Breast epithelium (tissue), 4 donors: Measurements from ENCODE around the gene AP1S3. TPM values are rescaled to one million over a fixed set of nuclear protein-coding genes. Genes with fewer than 3 reads are reported as not detected.
A peak's percentile ranks its signal among the peaks of the same experiment; 100 is the strongest.

Source experiments
- DNase-seq, 2 donors: peaks; one replicate each; pipeline ENCODE4 v3.0.0-alpha.2; 2019; ENCODE audit warnings: low spot score in 2 of 2
- H3K27ac ChIP-seq, 2 donors: fragments of 200-600 bp; sonication (generic) in 1 of 2; one replicate each; pipeline ENCODE4 v1.5.1; 2016 to 2019; ENCODE audit warnings: mild to moderate bottlenecking in 1 of 2
- H3K27me3 ChIP-seq, 2 donors: fragments of 200-600 bp; sonication (generic) in 1 of 2; one replicate each; pipeline versions ENCODE4 v1.5.1 to v1.6.0; 2017 to 2019; ENCODE audit warnings: control low read depth in 1 of 2, mild to moderate bottlenecking in 1 of 2
- H3K36me3 ChIP-seq: fragments of 200-600 bp; one replicate; pipeline ENCODE4 v1.5.1; 2019
- H3K4me1 ChIP-seq, 2 donors: fragments of 200-600 bp; sonication (generic); one replicate each; pipeline ENCODE4 v1.5.1; 2016 to 2019; ENCODE audit warnings: control low read depth in 1 of 2
- H3K4me3 ChIP-seq, 3 donors: fragments of 200-600 bp; sonication (generic); 1 replicate in 2 of 3; 2 replicates in 1 of 3; pipeline ENCODE4 v1.5.1; 2016 to 2019; ENCODE audit warnings: mild to moderate bottlenecking in 3 of 3, moderate library complexity in 2 of 3
- H3K9me3 ChIP-seq, 2 donors: fragments of 200-600 bp; sonication (generic) in 1 of 2; one replicate each; pipeline ENCODE4 v1.5.1; 2016 to 2019; ENCODE audit warnings: control low read depth in 1 of 2
- POLR2A ChIP-seq: fragments of 450-650 bp; IDR thresholded peaks from one replicate; pipeline ENCODE4 v1.6.1; 2016; ENCODE audit warnings: antibody characterized with exemption, mild to moderate bottlenecking, moderate library complexity
- POLR2AphosphoS5 ChIP-seq, 3 donors: sonication (generic); formaldehyde crosslinking; IDR thresholded peaks; one replicate each; pipeline ENCODE4 v1.6.1; 2017; ENCODE audit warnings: antibody characterized with exemption in 3 of 3
- intact Hi-C: fragments of 100-400 bp; cut with DNase I; formaldehyde crosslinking; loops from one replicate; pipeline ENCODE4 v1.15.1; 2023; ENCODE audit warnings: low total_unique reads
- total RNA-seq, 3 donors: library from RNA; depleted of rRNA; stranded (reverse); fragments of >200 nt; gene quantifications; one replicate each; pipeline ENCODE4 v1.1.0, GENCODE V29; 2016
- TF ChIP-seq, protein P1 (sequence below), 3 donors: fragments of 450-650 bp; IDR thresholded peaks; one replicate each; pipeline ENCODE4 v1.5.1; 2016 to 2017; ENCODE audit warnings: antibody characterized with exemption in 3 of 3, mild to moderate bottlenecking in 3 of 3, moderate library complexity in 3 of 3

AP1S3 gene
- total RNA-seq, 3 donors from 2014 or later = 2.1 to 9.5 (median 4.7) TPM

DNA sequence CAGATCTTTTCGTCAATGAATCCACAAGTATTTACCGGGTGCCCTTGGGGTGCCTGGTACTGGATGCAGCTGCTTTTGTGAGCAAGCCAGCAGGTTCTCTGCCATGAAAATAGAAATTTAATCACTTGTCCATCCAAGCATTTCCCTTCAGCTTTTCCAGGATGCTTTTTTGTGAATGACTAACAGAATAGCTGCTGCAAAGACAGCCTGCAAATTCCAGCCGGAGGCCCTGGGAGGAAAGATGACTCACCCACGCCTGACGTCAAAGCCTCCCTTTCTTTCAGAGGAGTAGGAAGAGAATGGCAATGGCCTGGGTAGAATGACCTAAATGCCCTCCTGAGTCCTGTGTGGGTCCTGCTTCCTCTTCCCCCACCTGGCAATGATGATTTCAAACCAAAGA lies 111.9 kb downstream of the AP1S3 start:
- Histone ChIP-seq H3K4me3 (no peak overlapping the region), H3K27me3 (no peaks in the 10 kb centered on the region), H3K4me1 (no peaks in the 10 kb centered on the region), H3K36me3 (no peaks in the 10 kb centered on the region), H3K27ac (peak overlapping the region; percentile 48 to 83), H3K9me3 (no peaks in the 10 kb centered on the region)
- DNase-seq = peak; percentile 66 to 71
- intact Hi-C loops = no loop called here
- TF ChIP-seq, protein P1, sequence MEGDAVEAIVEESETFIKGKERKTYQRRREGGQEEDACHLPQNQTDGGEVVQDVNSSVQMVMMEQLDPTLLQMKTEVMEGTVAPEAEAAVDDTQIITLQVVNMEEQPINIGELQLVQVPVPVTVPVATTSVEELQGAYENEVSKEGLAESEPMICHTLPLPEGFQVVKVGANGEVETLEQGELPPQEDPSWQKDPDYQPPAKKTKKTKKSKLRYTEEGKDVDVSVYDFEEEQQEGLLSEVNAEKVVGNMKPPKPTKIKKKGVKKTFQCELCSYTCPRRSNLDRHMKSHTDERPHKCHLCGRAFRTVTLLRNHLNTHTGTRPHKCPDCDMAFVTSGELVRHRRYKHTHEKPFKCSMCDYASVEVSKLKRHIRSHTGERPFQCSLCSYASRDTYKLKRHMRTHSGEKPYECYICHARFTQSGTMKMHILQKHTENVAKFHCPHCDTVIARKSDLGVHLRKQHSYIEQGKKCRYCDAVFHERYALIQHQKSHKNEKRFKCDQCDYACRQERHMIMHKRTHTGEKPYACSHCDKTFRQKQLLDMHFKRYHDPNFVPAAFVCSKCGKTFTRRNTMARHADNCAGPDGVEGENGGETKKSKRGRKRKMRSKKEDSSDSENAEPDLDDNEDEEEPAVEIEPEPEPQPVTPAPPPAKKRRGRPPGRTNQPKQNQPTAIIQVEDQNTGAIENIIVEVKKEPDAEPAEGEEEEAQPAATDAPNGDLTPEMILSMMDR (IDR thresholded peaks at IDR 0.05) = no peak
- TF ChIP-seq POLR2AphosphoS5 (IDR thresholded peaks at IDR 0.05) (peak in 1 of 3 donors; percentile 11), POLR2A (no peak)

DNA sequence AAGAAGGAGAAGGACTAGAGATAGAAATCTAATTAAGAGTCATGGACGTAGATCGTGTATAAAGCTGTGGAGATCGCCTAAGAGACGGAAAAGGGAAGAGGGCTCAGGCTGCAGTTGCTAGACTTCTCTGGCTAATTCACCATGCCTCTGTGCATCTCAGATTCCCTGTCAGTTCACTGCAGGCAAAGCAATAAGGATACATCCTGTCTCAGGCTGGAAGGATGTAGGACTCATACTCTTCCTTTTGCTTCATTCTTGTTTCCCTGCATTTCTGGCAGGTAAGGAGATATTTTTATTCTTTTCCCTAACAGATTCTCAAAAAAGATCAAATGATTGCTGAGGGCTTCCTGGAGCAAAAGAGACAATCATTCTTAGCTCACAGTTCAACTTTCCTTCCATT lies 112.5 kb downstream of the AP1S3 start:
- H3K4me1 ChIP-seq = no peaks in the 10 kb centered on the region
- intact Hi-C loops = no loop called here
- no peak for DNase-seq
- no peak overlapping the region for H3K4me3 ChIP-seq
- peak overlapping the region; percentile 16 to 83 for H3K27ac ChIP-seq
- no peaks in the 10 kb centered on the region for H3K9me3 ChIP-seq
- no peak for TF ChIP-seq POLR2AphosphoS5 (IDR thresholded peaks at IDR 0.05)
- no peak for TF ChIP-seq POLR2A
- TF ChIP-seq, protein P1 (IDR thresholded peaks at IDR 0.05) = no peak
- no peaks in the 10 kb centered on the region for H3K36me3 ChIP-seq
- H3K27me3 ChIP-seq = no peaks in the 10 kb centered on the region

DNA sequence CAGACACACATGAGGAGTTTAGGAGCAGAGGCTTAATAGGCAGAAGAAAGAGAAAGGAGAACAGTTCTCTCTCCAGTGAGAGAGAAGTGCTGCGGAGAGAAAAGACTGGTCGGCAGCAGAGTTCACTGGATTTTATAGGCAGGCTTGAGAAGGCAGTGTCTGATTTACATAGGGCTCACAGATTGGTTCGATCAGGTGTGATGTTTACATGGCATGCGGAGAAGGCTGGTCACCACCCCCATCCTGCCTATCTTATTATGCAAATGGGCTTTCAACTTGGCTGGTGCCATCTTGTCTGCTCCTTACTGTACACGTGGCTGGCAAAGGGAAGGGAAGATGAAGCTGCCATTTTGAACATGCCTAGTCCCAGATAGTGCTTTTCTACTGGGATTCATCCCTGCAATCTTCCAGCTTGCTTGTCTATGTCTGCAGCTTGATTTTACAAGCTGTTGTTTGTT lies 113.4 kb downstream of the AP1S3 start:
- TF ChIP-seq POLR2A (no peak), POLR2AphosphoS5 (IDR thresholded peaks at IDR 0.05) (no peak)
- TF ChIP-seq, protein P1 (IDR thresholded peaks at IDR 0.05) = no peak
- Histone ChIP-seq H3K27me3 (no peaks in the 10 kb centered on the region), H3K27ac (no peak overlapping the region), H3K36me3 (no peaks in the 10 kb centered on the region), H3K4me1 (no peaks in the 10 kb centered on the region), H3K4me3 (no peak overlapping the region), H3K9me3 (no peaks in the 10 kb centered on the region)
- intact Hi-C loops = no loop called here
- DNase-seq = no peak

DNA sequence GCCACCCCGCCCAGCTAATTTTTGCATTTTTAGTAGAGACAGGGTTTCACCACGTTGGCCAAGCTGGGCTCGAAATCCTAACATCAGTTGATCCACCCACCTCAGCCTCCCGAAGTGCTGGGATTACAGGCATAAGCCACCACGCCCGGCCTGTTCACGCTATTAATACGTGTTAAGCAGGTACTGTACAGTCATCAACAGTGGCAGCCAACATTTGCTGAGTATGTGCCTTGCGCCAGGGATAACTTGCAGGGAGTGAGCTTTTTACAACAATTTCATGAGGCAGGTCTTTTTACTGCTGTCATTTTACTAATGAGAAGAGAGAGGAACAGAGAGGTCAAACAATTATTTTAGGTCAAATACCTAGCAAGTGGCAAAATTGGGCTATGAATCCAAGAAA lies 115.2 kb downstream of the AP1S3 start:
- Histone ChIP-seq H3K4me3 (no peak overlapping the region), H3K36me3 (no peaks in the 10 kb centered on the region), H3K27me3 (no peaks in the 10 kb centered on the region), H3K27ac (no peak overlapping the region), H3K9me3 (peaks cover 0 to 7% of the 10 kb centered on the region in 2 donors), H3K4me1 (no peaks in the 10 kb centered on the region)
- intact Hi-C loops = no loop called here
- TF ChIP-seq POLR2A = no peak
- TF ChIP-seq POLR2AphosphoS5 (IDR thresholded peaks at IDR 0.05) = no peak
- TF ChIP-seq, protein P1 (IDR thresholded peaks at IDR 0.05) = no peak
- no peak for DNase-seq

DNA sequence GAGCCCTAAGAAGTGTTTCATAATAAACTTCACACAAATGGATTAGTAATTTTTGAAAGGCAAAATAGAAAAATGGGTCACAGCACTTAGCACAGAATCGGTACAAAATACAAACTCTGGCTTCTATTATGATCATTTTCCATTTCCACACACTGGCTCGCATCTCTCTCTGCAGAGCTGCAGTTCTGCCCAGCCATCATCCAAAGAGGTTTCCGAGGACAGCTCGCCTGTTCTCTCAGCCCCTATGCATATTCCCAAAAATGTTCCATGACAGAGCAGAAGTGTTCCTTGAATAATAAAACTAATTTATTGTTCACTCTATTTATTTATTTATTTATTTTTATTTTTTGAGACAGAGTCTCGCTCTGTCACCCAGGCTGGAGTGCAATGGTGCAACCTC lies 115.6 kb downstream of the AP1S3 start:
- H3K27ac ChIP-seq = no peak overlapping the region
- no peaks in the 10 kb centered on the region for H3K4me1 ChIP-seq
- no peaks in the 10 kb centered on the region for H3K36me3 ChIP-seq
- intact Hi-C loops = no loop called here
- no peaks in the 10 kb centered on the region for H3K27me3 ChIP-seq
- H3K9me3 ChIP-seq = peaks cover 0 to 7% of the 10 kb centered on the region in 2 donors
- TF ChIP-seq POLR2A (no peak), POLR2AphosphoS5 (IDR thresholded peaks at IDR 0.05) (no peak)
- TF ChIP-seq, protein P1 (IDR thresholded peaks at IDR 0.05) = no peak
- H3K4me3 ChIP-seq = no peak overlapping the region
- no peak for DNase-seq
